Naive thymus-derived CD4-positive, alpha-beta T cell (primary cell): ENCODE measurements around the gene OR52I1. TPM values are rescaled to one million over a fixed set of nuclear protein-coding genes. Genes with fewer than 3 reads are reported as not detected.

ENCODE experiments used
- ATAC-seq: fragments of 150-1000 bp; cut with Tn5 transposase; 2 replicates; pipeline ENCODE4 v1.10.0; 2021; ENCODE audit warnings: mild to moderate bottlenecking, moderate library complexity
- CTCF ChIA-PET: fragments of 350-600 bp; sonication (Branson Sonifier 250); formaldehyde crosslinking; loops from one replicate; lab custom pipeline; 2021; ENCODE audit warnings: antibody characterized with exemption; lab: Charles Lee
- POLR2A ChIA-PET: fragments of 350-600 bp; sonication (Branson Sonifier 250); formaldehyde crosslinking; loops from one replicate; lab custom pipeline; 2021; ENCODE audit warnings: antibody characterized with exemption, inconsistent platforms; lab: Charles Lee
- DNase-seq, 9 donors: peaks; one replicate each; pipeline versions ENCODE4 v3.0.0 to v3.0.0-alpha.2; 2020 to 2022; ENCODE audit warnings: mixed read lengths in 1 of 9
- H3K27ac ChIP-seq: one replicate; pipeline ENCODE4 v1.7.0; 2013; ENCODE audit warnings: mild to moderate bottlenecking, low read depth, low read length, moderate library complexity
- H3K27me3 ChIP-seq, 2 donors: one replicate each; pipeline ENCODE4 v1.7.0; 2013; ENCODE audit warnings: low read length in 2 of 2, mild to moderate bottlenecking in 2 of 2, moderate library complexity in 2 of 2; ENCODE audit not compliant: control insufficient read depth in 2 of 2, insufficient read depth in 2 of 2
- H3K36me3 ChIP-seq, 3 experiments: 1 replicate in 2 of 3; 2 replicates in 1 of 3; pipeline ENCODE4 v1.7.0; 2013; ENCODE audit warnings: low read length in 3 of 3, mild to moderate bottlenecking in 3 of 3, moderate library complexity in 1 of 3; ENCODE audit not compliant: insufficient read depth in 3 of 3, control insufficient read depth in 2 of 3
- H3K4me1 ChIP-seq, 2 donors: one replicate each; pipeline ENCODE4 v1.7.0; 2013; ENCODE audit warnings: low read length in 2 of 2, mild to moderate bottlenecking in 2 of 2, moderate library complexity in 1 of 2; ENCODE audit not compliant: control insufficient read depth in 2 of 2, insufficient read depth in 2 of 2
- H3K4me3 ChIP-seq: 2 replicates; pipeline ENCODE4 v1.7.0; 2013; ENCODE audit warnings: mild to moderate bottlenecking, low read length
- H3K9me3 ChIP-seq, 3 experiments: 1 replicate in 2 of 3; 2 replicates in 1 of 3; pipeline ENCODE4 v1.7.0; 2013; ENCODE audit warnings: low read length in 3 of 3; ENCODE audit not compliant: control insufficient read depth in 2 of 3
- H3K27ac Mint-ChIP-seq, 9 donors: one replicate each; pipeline ENCODE4 v1.8.0; 2020 to 2022; ENCODE audit warnings: mixed read lengths in 9 of 9, mild to moderate bottlenecking in 8 of 9, moderate library complexity in 5 of 9, inconsistent platforms in 2 of 9
- H3K27me3 Mint-ChIP-seq, 5 donors: one replicate each; pipeline ENCODE4 v1.8.0; 2021 to 2022; ENCODE audit warnings: mixed read lengths in 5 of 5, mild to moderate bottlenecking in 1 of 5
- H3K36me3 Mint-ChIP-seq, 5 donors: one replicate each; pipeline ENCODE4 v1.8.0; 2020 to 2022; ENCODE audit warnings: mixed read lengths in 5 of 5, mild to moderate bottlenecking in 3 of 5, inconsistent platforms in 1 of 5
- H3K4me1 Mint-ChIP-seq, 7 donors: one replicate each; pipeline ENCODE4 v1.8.0; 2020 to 2022; ENCODE audit warnings: mixed read lengths in 7 of 7, mild to moderate bottlenecking in 3 of 7, inconsistent platforms in 1 of 7
- H3K4me3 Mint-ChIP-seq, 10 donors: one replicate each; pipeline ENCODE4 v1.8.0; 2020 to 2022; ENCODE audit warnings: mild to moderate bottlenecking in 10 of 10, mixed read lengths in 10 of 10, moderate library complexity in 6 of 10, inconsistent platforms in 2 of 10
- H3K9me3 Mint-ChIP-seq, 11 donors: one replicate each; pipeline ENCODE4 v1.8.0; 2020 to 2022; ENCODE audit warnings: mixed read lengths in 11 of 11, mild to moderate bottlenecking in 4 of 11, inconsistent platforms in 1 of 11, moderate library complexity in 1 of 11
- intact Hi-C, 2 donors: fragments of 100-400 bp; cut with micrococcal nuclease; formaldehyde crosslinking; loops; one replicate each; pipeline ENCODE4 v1.15.1; 2023
- polyA plus RNA-seq, 2 donors: library from polyadenylated mRNA; unstranded; fragments of 300-500 nt; fragmentation: Illumina TruSeq; gene quantifications; one replicate each; pipeline ENCODE4 v1.2.3, GENCODE V29; 2021
- total RNA-seq, 6 experiments: library from RNA in 5 of 6; stranded (reverse) in 5 of 6; gene quantifications; 1 replicate in 5 of 6; 2 replicates in 1 of 6; pipeline ENCODE4 v1.2.3 and lab custom pipeline; 2021 to 2026

The OR52I1 gene
- total and polyA plus RNA-seq, 7 experiments from 2014 or later, result 0.07 TPM; not detected in 6

DNA sequence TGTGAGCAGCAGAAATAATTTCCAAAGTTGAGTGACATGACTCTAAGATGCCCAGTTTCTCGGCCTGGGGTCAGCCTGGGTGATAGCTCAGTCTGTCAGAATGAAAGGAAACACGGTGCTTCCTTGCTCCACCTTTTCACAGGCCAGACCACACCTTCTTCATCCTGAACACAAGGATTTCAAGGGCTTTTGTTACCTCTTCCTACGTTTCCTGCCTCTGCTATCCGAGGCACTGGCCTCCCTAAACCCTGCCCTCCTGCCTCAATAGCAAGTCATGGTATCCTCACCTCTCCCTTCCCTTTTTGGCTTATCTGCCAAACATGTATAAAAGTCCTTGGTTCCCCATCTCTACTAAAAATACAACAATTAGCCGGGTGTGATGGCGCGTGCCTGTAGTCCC, 48.2 kb downstream of the OR52I1 start:
- no peaks in the 10 kb centered on the region for H3K4me1 ChIP-seq
- intact Hi-C loops, result no loop called here
- Mint-ChIP-seq H3K27ac (no peak overlapping the region), H3K36me3 (no peaks in the 10 kb centered on the region), H3K27me3 (peaks cover 0 to 20% (median 16%) of the 10 kb centered on the region in 5 donors), H3K4me1 (peaks cover 0 to 2% (median 0%) of the 10 kb centered on the region in 7 donors), H3K4me3 (no peak overlapping the region), H3K9me3 (no peaks in the 10 kb centered on the region)
- H3K27ac ChIP-seq, result no peak overlapping the region
- H3K9me3 ChIP-seq, result no peaks in the 10 kb centered on the region
- ATAC-seq (no peak), DNase-seq (no peak)
- no peak overlapping the region for H3K4me3 ChIP-seq
- no peaks in the 10 kb centered on the region for H3K27me3 ChIP-seq
- ChIA-PET CTCF (no interaction called here), POLR2A (no interaction called here)
- H3K36me3 ChIP-seq, result no peaks in the 10 kb centered on the region

DNA sequence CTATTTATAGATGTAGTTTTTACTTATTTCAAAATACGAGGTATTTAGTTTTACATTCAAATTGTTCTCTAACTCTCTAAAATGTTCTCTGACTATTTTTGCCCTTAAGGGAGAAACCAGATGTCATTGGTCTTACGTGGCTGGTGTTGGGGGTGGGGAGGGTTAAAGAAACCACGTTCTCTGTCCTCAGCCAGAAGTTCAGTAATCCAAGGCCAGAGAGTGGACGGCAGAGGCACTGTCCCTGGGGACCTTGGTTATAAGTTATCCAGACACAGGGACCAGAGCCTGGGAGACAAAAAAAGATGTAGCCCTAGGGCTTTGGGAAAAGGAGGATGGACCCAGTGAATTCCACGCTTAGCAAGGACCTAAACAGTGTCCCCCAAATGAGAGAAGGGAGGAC, 49.2 kb downstream of the OR52I1 start:
- DNase-seq (no peak), ATAC-seq (no peak)
- H3K27ac ChIP-seq, result no peak overlapping the region
- H3K4me1 Mint-ChIP-seq, result peaks cover 0 to 2% (median 0%) of the 10 kb centered on the region in 7 donors
- no peaks in the 10 kb centered on the region for H3K27me3 ChIP-seq
- no peaks in the 10 kb centered on the region for H3K9me3 ChIP-seq
- peaks cover 2 to 21% (median 16%) of the 10 kb centered on the region in 5 donors for H3K27me3 Mint-ChIP-seq
- no peak overlapping the region for H3K4me3 ChIP-seq
- H3K27ac Mint-ChIP-seq, result no peak overlapping the region
- CTCF ChIA-PET, result no interaction called here
- POLR2A ChIA-PET, result no interaction called here
- no peaks in the 10 kb centered on the region for H3K9me3 Mint-ChIP-seq
- H3K36me3 ChIP-seq, result no peaks in the 10 kb centered on the region
- intact Hi-C loops, result no loop called here
- H3K36me3 Mint-ChIP-seq, result no peaks in the 10 kb centered on the region
- no peaks in the 10 kb centered on the region for H3K4me1 ChIP-seq
- H3K4me3 Mint-ChIP-seq, result no peak overlapping the region

DNA sequence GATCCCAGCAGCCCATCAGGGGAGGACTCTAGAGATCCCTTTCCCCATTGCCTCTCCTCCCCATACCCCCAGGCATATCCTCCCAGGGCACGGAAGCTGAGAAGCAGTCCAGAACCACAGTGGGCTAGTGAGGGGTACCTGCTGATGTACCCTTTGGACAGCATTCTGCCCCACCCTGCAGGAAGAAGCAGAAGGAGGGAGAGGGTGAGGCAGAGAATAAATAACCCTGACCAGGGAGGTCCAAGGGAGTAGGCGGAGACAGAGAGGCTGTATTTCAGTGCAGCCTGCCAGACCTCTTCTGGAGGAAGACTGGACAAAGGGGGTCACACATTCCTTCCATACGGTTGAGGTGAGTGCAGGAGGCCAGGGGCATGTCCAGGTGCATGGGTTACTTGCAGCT, 49.8 kb downstream of the OR52I1 start, which contains the start of gene OR51E1:
TSS of gene OR51E1 (plus strand) at position 301 of the 400 bp plus-strand sequence. CDS start 8,545 bp downstream, outside the sequence.
- H3K4me1 ChIP-seq, result no peaks in the 10 kb centered on the region
- intact Hi-C loops, result no loop called here

DNA sequence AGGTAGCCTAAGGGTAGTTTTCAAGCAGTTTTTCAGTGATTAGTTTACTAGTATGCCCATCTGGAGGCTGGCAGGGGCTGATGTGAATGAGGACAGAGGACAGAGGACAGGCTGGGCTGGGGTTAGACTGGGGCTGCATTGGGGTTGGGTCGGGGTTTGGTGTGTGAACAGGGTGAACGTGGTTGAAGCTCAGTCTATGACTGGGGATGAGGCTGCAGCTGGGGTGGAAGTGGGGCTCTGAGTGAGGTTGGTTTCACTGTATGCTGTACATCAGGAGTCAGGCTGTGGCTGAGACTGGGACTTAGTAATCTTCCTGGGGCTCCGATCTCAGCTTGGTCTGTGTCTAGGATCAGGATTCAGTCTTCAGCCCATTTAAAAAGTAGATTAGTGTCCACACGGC, 50.4 kb downstream of the OR52I1 start:
- intact Hi-C loops, result no loop called here
- ChIA-PET POLR2A (no interaction called here), CTCF (no interaction called here)
- no peak overlapping the region for H3K27ac Mint-ChIP-seq
- peaks cover 5 to 23% (median 16%) of the 10 kb centered on the region in 5 donors for H3K27me3 Mint-ChIP-seq
- H3K4me3 ChIP-seq, result no peak overlapping the region
- no peak overlapping the region for H3K4me3 Mint-ChIP-seq
- no peaks in the 10 kb centered on the region for H3K36me3 Mint-ChIP-seq
- no peak for DNase-seq
- peaks cover 0 to 2% (median 0%) of the 10 kb centered on the region in 7 donors for H3K4me1 Mint-ChIP-seq
- H3K4me1 ChIP-seq, result no peaks in the 10 kb centered on the region
- H3K27me3 ChIP-seq, result no peaks in the 10 kb centered on the region
- H3K9me3 Mint-ChIP-seq, result no peaks in the 10 kb centered on the region
- no peaks in the 10 kb centered on the region for H3K36me3 ChIP-seq
- H3K9me3 ChIP-seq, result no peaks in the 10 kb centered on the region
- no peak overlapping the region for H3K27ac ChIP-seq
- no peak for ATAC-seq

More for the DNA sequence above, 49.8 kb downstream of the OR52I1 start, which contains the start of gene OR51E1:
- CTCF ChIA-PET, result no interaction called here
- Histone ChIP-seq H3K27me3 (no peaks in the 10 kb centered on the region), H3K9me3 (no peaks in the 10 kb centered on the region), H3K36me3 (no peaks in the 10 kb centered on the region), H3K4me3 (no peak within 1 kb of the TSS), H3K27ac (no peak within 1 kb of the TSS)
- POLR2A ChIA-PET, result no interaction called here
- H3K4me1 Mint-ChIP-seq, result peaks cover 0 to 2% (median 0%) of the 10 kb centered on the region in 7 donors
- ATAC-seq (no peak), DNase-seq (no peak)
- H3K27ac Mint-ChIP-seq, result no peak within 1 kb of the TSS
- H3K27me3 Mint-ChIP-seq, result peaks cover 5 to 22% (median 16%) of the 10 kb centered on the region in 5 donors
- no peaks in the 10 kb centered on the region for H3K36me3 Mint-ChIP-seq
- H3K4me3 Mint-ChIP-seq, result no peak within 1 kb of the TSS
- H3K9me3 Mint-ChIP-seq, result no peaks in the 10 kb centered on the region

Other genes starting within 250 kb of the OR52I1 start
- gene OR52B4, start 225.7 kb upstream of the OR52I1 start, total RNA-seq, result not detected
- gene OR52B4, start 225.7 kb upstream of the OR52I1 start, polyA plus RNA-seq, result not detected
- gene TRIM21, start 200.3 kb upstream of the OR52I1 start, total RNA-seq, result 10 to 100 TPM; 17.5 to 78.9 (median 29.7) TPM
- 10 to 100 TPM; 34.7 to 62.2 TPM for gene TRIM21, start 200.3 kb upstream of the OR52I1 start, polyA plus RNA-seq
- 1 to 10 TPM in 1 of 5 experiments, not detected in 4; 1.4 TPM for gene OR52K2, start 144.7 kb upstream of the OR52I1 start, total RNA-seq
- gene OR52K2, start 144.7 kb upstream of the OR52I1 start, polyA plus RNA-seq, result not detected
- gene OR52K1, start 111.4 kb upstream of the OR52I1 start, total RNA-seq, result under 1 TPM in 2 of 5 experiments, not detected in 3; 0.29 to 0.39 TPM
- gene OR52K1, start 111.4 kb upstream of the OR52I1 start, polyA plus RNA-seq, result not detected
- gene OR52M1, start 48.8 kb upstream of the OR52I1 start, total RNA-seq, result not detected
- gene OR52M1, start 48.8 kb upstream of the OR52I1 start, polyA plus RNA-seq, result not detected
- gene OR52I2, start 12.3 kb upstream of the OR52I1 start, total RNA-seq, result not detected
- not detected for gene OR52I2, start 12.3 kb upstream of the OR52I1 start, polyA plus RNA-seq
- 10 to 100 TPM in 3 of 5 experiments, 1 to 10 TPM in 2; 3.8 to 29.5 (median 12.4) TPM for gene TRIM68, start 14.2 kb downstream of the OR52I1 start, total RNA-seq
- 10 to 100 TPM; 13.0 to 19.3 TPM for gene TRIM68, start 14.2 kb downstream of the OR52I1 start, polyA plus RNA-seq
- not detected for gene OR51D1, start 43.4 kb downstream of the OR52I1 start, total RNA-seq
- gene OR51D1, start 43.4 kb downstream of the OR52I1 start, polyA plus RNA-seq, result not detected
- not detected for gene OR51E1, start 49.9 kb downstream of the OR52I1 start, total RNA-seq
- not detected for gene OR51E1, start 49.9 kb downstream of the OR52I1 start, polyA plus RNA-seq
- gene OR51E2, start 103.8 kb downstream of the OR52I1 start, total RNA-seq, result not detected
- gene OR51E2, start 103.8 kb downstream of the OR52I1 start, polyA plus RNA-seq, result not detected
- not detected for gene MMP26, start 110.7 kb downstream of the OR52I1 start, total RNA-seq
- gene MMP26, start 110.7 kb downstream of the OR52I1 start, polyA plus RNA-seq, result not detected
- not detected for gene OR51F1, start 175.9 kb downstream of the OR52I1 start, total RNA-seq
- gene OR51F1, start 175.9 kb downstream of the OR52I1 start, polyA plus RNA-seq, result not detected
- gene OR52R1, start 210.3 kb downstream of the OR52I1 start, total RNA-seq, result not detected
- gene OR52R1, start 210.3 kb downstream of the OR52I1 start, polyA plus RNA-seq, result not detected
- gene OR51F2, start 227.3 kb downstream of the OR52I1 start, total RNA-seq, result not detected
- not detected for gene OR51F2, start 227.3 kb downstream of the OR52I1 start, polyA plus RNA-seq